HG03064 (cell line): ENCODE data around the gene SLC5A1.
"Not testable (repeated sequence)": the region's sequence is repeated elsewhere in the genome, so short reads cannot be mapped to it uniquely, and the experiment has no call there.

Experiments
- ATAC-seq: cut with Tn5 transposase; IDR thresholded peaks from one replicate; pipeline ENCODE4 v1.9.1; 2021; ENCODE audit warnings: low read depth; ENCODE audit not compliant: unreplicated experiment

SLC5A1 gene

DNA sequence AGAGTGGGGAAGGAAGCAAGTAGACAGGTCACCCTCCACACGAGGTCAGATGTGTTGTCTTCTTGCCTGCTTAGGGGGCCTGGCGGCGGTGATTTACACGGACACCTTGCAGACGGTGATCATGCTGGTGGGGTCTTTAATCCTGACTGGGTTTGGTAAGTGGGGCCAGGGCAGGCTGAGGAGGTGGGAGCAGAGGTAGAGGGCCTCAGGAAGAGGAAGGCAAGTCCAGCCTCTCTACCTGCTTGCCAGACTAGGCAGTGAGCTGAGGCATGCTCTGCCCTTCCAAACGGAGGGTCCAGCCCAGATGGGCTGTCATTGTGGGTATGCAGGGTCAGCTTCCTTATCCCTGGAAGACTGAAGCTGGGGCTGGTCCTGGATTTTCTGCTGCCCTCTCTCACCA is 39.9 kb downstream of the SLC5A1 start:
- no peak for ATAC-seq

GRCh38 chr22:32083814-32084213 is 40.8 kb downstream of the SLC5A1 start:
- no peak for ATAC-seq

GRCh38 chr22:32088084-32088483 is 45.0 kb downstream of the SLC5A1 start:
- ATAC-seq = no peak

GRCh38 chr22:32097018-32097417 is 54.0 kb downstream of the SLC5A1 start:
- ATAC-seq = no peak

DNA sequence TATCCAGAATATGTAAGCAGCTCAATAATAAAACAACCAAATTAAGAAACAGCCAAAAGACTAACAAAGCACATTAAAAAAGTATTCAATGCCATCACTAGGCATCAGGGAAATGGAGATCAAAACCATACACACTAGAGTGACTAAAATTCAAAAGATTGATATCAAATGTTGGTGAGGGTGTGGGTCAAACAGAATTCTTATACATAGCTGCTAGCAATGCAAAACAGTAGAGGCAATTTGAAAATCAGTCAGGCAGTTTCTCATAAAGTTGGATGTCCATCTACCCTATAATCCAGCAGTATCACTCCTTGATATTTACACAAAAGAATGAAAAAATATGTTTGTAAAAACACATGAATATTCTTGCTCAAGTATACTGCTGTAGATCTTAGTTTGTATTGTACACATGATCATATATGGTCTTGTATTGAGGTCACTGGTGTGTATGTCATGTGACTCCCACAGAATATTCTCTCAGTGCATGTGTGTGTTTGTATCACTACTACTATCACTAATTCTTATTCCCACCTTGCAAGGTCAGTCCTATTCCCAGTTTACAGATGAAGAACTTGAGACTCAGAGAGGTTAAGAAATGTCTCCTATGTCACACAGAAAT is 54.9 kb downstream of the SLC5A1 start:
- ATAC-seq = no peak

- ATAC-seq = no peak
These were observed 57.6 kb downstream of the SLC5A1 start for GRCh38 chr22:32100711-32101110.

- no peak for ATAC-seq
These were observed 60.7 kb downstream of the SLC5A1 start for GRCh38 chr22:32103658-32104315.

DNA sequence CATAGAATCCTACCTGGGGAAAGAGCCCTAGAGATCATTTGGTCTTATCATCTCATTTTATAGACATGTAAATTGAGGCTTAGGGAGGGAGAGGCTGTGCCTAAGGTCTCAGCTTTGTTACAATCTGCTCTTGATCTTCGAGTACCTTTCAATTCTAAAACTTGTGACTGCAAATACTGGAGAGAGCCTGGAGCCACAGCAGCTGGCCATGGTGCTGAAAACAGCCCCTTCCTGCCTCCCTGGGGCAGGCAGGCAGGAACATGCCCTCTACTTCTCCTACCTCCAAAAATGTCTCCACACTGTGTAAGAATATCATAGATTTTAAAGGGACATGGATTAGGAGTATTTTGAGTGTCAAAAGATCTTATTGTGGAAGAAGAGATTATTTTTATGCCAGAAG is 63.9 kb downstream of the SLC5A1 start:
- ATAC-seq = no peak

DNA sequence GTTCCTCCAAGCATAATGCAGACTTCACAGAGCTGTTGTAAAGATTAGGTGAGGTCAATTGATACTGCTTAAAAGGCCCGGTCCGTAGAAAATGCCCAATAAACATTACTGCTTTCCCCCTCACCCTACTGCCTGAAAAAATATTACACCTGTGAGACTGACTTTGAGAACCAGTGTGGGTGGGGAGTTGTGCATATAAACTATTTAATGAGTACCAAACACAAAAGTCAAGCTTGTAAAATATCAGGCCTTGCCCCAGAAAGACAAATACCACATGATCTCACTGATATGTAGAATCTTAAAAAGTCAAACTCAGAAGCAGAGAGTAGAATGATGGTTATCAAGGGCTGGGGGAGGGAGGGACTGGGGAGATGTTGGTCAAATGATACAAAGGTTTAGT is 69.3 kb downstream of the SLC5A1 start:
- ATAC-seq = no peak

GRCh38 chr22:32119568-32120235 is 76.6 kb downstream of the SLC5A1 start:
- ATAC-seq = no peak

- ATAC-seq = no peak
These were observed 77.5 kb downstream of the SLC5A1 start for GRCh38 chr22:32120603-32121002.

DNA sequence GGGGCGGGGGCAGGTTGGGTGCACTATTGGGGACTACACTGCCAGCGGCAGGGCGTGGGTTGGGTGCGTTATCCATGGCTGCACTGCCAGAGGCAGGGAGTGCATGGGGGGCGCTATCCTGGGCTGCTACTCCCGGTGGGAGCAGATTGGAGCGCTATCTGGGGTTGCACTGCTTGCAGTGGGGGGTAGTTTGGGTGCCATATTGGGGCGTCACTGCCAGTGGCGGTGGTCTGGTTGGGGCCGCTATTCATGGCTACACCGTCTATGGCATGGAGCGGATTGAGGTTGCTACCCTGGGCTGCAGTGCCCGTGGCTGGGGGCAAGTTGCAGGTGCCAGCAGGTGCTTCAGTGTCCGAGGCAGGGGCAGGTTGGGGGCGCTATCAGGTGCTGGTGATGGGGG is 79.8 kb downstream of the SLC5A1 start:
- ATAC-seq = no peak

- no peak for ATAC-seq
These were observed 80.6 kb downstream of the SLC5A1 start for GRCh38 chr22:32123657-32124056.

DNA sequence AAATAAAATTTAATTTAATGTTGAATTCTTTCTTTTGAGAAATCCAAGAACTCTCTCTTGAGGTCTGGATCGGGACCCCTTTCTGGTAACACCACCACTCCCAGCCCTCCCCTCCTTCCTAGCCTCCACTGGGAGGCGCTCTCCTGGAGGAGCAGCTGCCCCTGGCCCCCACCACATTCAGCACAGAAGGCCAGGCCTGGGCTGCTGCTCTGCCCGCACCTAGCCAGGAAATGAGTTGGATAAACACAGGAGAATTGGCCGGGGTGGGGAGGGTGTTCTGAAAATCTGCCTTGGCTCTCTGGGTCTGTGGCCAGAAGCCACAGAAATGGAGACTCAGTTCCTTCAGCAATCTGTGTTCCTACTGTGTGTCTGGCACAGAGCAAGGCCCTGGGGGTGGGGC is 84.8 kb downstream of the SLC5A1 start:
- ATAC-seq = no peak

GRCh38 chr22:32130464-32130863 is 87.4 kb downstream of the SLC5A1 start:
- ATAC-seq = no peak

GRCh38 chr22:32132126-32132525 is 89.1 kb downstream of the SLC5A1 start:
- ATAC-seq = no peak

DNA sequence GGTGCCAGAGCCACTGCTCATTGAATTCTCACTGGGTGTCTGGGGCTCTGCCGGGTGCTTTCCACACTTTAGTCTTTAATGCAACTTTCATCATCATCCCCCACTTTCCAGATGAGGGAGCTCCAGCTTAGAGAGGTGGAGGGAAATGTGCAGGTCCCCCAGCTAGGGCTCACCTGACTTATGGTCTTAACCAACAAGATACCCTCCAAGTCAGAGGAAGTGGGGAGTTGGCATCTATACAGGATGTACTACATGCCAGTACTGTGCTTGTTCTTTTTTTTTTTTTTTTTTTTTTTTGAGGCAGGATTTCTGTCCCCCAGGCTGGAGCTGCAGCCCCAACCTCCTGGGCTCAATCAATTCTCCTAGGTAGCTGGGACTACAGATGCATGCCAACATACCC is 89.7 kb downstream of the SLC5A1 start:
- ATAC-seq = no peak

DNA sequence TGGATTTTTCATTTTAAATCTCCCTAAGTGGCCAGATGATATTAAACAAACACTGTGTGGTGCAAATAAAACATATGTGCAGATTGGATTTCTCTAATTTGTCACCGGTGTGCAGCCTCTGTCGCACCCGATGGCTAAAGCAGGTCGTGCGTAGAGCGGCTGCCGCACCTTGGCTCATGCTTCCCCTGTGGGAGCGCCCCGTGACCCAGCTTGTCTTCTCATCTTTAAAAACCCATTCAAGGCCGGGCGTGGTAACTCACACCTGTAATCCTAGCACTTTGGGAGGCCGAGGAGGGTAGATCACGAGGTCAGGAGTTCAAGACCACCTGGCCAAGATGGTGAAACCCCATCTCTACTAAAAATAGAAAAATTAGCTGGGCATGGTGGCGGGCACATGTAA is 91.7 kb downstream of the SLC5A1 start:
- ATAC-seq = not testable (repeated sequence)

DNA sequence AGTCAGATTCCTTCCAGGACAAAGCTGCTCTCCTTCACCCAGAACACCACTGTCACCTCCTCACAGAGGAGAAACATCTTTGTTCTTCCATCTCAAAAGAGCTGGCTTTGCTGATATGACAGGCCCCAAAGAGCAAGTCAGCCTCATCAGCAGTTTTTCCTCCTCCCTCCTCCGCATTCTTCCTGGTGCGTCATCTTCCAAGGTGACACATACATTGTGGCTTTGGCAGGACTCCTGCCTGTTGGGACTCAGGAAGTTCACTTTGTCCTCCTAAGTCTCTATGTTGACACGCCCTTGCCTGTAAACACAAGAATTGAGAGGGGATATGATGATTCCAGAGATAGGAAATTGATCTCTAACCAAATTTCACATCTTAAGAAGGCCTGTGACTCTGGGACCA is 92.9 kb downstream of the SLC5A1 start:
- not testable (repeated sequence) for ATAC-seq

GRCh38 chr22:32136881-32137280 is 93.8 kb downstream of the SLC5A1 start:
- not testable (repeated sequence) for ATAC-seq

GRCh38 chr22:32137731-32138324 is 94.8 kb downstream of the SLC5A1 start:
- ATAC-seq = not testable (repeated sequence)

GRCh38 chr22:32138576-32138975 is 95.5 kb downstream of the SLC5A1 start:
- not testable (repeated sequence) for ATAC-seq
